SIG-M5 (cell line): ENCODE results near the gene TFF2.

Experiments
- DNase-seq: peaks from one replicate; lab custom pipeline; 2025; lab: John Stamatoyannopoulos, UW

Gene TFF2

DNA sequence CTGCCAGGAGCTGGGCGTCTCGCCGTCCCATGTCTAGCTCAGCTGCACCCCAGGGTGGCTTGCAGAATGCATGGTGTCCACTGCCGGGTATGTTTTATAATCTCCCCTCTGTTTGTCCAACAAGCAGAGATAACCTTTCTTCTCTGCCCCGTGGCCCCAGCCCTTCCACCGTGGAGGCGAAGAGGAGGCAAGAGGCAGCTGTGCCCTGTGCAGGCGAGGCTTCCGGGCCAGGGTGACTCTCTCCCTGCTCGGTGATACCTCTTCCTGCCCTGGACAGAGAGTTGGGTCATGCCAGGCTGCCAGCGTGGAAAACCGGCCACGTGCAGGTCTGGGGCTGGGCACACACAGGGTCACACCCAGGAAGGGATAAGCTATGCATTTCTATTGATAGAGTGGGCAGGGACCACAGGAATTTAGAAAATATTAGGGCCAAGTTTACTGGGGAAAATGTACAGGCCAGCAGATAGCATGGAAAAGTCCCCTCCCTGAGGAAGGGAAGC, at the start of gene TFF2:
Gene TFF2, minus strand, starts transcription at position 68 of the 500 bp plus-strand sequence. Its CDS starts 37 bp downstream, at position 31.
- no peak for DNase-seq

DNA sequence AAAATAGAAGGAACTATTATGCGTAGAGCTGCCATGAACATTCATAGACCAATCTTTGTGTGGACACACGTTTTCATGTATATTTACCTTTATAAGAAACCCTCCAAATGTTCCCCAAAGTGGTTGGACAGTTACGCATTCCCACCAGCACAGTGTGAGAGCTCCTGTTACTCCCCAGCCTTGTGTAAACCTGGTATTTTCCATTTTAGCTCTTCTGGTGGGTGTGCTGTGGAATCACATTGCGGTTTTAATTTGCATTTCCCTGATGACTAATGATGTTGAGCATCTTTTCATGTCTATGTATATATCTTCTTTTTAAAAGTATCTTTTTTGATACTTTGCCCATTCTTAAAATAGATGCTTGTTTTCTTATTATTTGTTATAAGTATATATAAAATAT, 49.7 kb upstream of the TFF2 start:
- DNase-seq, result no peak

DNA sequence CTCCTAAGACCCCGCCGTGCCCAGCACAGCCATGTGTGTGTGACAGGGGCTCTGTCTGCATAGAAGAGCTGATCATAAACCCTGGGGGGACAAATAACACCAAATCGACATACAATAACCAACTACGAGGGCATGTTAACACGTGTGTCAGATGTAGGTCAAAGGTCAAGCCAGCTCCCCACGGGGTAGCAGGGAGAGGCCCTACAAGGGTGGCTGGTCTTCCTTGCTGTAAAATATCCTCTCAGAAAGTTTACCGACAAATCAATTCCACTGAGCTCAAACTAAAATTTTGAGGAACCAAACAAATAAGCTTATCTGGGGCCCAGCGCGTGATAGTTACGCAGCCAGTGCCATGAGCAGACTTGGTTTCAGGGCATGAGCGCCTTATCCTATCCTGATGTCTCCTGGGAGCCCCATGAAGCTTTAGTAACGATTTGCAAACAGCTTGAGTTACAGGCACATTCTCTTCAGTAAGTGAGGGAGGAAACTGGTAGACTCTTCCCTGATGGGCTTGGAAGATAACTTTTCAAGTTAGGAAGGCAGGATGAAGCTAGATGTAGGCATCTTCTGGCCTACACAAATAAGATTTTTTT, 47.7 kb upstream of the TFF2 start:
- DNase-seq, result no peak

- DNase-seq, result no peak
Observed at GRCh38 chr21:42397746-42398394, 47.1 kb upstream of the TFF2 start.

GRCh38 chr21:42396799-42397745, 46.3 kb upstream of the TFF2 start:
- DNase-seq, result no peak

DNA sequence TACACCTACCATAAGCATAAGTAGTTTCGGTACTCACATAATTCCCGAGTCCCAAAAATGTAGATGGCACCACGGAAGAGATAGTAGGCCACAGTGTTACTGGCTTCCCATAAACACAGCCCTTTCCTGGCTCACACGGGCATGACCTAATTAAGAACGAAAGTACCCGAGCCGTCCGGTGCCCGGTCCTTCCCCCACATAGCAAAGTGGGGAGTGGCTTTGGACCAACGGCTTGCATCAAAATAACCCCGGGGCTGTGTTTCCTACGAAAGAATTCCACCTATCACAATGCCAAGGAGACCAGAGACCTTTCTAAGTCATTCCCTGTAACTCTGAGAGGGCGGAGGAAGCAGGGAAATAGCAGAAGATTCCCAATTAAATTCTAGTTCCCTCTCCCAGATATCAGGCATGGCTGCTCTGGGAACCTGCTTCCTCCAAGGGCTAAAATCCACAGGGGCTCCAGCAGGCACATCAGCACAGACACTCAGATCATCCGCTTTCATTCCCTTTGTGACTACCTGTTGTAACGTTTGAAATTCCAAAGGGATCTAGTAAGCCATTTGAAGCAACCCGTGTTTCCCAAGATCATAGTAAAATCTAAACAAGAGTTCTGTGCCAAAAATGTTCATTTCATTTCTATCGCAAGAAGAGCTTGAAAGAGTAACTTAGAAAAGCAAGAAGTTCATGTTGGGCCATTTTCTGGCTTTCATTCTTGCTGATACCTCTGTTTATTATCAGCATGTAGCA, 45.3 kb upstream of the TFF2 start, which contains the start of gene TMPRSS3:
Gene TMPRSS3, minus strand, starts transcription at position 148 of the 747 bp plus-strand sequence. CDS start 635 bp downstream, outside the sequence.
- no peak for DNase-seq

- no peak for DNase-seq
Observed at GRCh38 chr21:42395302-42395701, 44.5 kb upstream of the TFF2 start.

DNA sequence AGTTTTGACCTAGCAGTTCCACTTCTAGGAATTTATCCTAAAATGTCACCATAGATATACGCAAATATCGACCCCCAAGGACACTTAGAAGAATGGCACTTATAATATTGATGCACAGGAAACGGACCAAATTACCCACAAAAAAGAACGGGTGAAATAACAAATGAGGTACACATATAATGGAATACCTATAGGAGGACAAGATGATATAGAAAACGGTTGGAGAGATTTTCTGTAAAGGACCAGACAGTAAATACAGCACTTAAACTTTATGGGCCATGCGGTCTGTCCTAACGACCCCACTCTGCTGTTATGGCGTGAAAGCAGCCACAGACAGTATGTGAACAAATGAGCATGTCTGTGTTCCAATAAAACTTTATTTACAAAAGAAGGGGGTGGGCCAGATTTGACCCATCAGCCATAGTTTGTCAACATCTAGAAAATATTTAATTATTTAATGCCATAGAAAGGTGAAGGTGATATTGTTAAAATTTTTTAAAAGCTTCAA, 42.7 kb upstream of the TFF2 start:
- DNase-seq, result no peak

- no peak for DNase-seq
Observed at GRCh38 chr21:42392731-42393442, 42.1 kb upstream of the TFF2 start.

- no peak for DNase-seq
Observed at GRCh38 chr21:42391297-42391696, 40.5 kb upstream of the TFF2 start.

GRCh38 chr21:42390696-42391095, 39.9 kb upstream of the TFF2 start:
- DNase-seq, result no peak

- no peak for DNase-seq
Observed at GRCh38 chr21:42390193-42390592, 39.4 kb upstream of the TFF2 start.

- DNase-seq, result no peak
Observed at GRCh38 chr21:42389449-42389835, 38.6 kb upstream of the TFF2 start.

DNA sequence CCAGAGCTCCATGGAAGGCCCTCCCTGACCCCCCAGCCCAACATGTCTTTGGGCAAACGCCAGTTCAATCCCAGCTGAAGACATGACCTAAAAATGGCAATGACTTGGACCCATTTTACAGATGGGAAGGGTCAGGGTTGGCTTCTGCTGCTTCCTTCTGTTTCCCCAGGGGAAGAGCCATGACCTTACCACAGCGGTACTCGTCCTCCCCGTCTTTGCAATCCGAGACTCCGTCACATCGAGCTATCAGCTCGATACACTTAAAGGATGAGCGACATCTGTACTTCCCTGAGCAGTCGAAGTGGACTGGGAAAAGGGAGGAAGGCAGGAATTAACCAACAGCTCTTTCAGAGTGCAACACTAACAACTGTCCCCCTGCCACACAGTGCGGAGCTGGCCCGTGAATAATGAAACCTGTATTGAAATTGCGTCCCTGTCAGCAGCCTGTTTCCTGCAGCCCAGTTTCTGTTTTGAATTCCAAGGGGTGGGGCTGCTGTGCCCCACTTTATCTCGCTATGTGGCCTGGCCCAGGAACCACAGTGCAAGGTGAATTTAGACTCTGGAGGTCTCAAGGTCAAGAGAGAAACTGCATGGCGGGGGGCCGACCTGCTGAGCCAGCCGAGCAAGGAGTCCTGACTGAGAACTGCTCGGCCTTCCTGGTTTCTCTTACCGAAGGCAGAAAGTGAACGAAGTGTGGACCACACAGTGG, 38.1 kb upstream of the TFF2 start:
- no peak for DNase-seq

GRCh38 chr21:42387843-42388340, 37.1 kb upstream of the TFF2 start:
- no peak for DNase-seq

GRCh38 chr21:42387164-42387563, 36.4 kb upstream of the TFF2 start:
- DNase-seq, result no peak

DNA sequence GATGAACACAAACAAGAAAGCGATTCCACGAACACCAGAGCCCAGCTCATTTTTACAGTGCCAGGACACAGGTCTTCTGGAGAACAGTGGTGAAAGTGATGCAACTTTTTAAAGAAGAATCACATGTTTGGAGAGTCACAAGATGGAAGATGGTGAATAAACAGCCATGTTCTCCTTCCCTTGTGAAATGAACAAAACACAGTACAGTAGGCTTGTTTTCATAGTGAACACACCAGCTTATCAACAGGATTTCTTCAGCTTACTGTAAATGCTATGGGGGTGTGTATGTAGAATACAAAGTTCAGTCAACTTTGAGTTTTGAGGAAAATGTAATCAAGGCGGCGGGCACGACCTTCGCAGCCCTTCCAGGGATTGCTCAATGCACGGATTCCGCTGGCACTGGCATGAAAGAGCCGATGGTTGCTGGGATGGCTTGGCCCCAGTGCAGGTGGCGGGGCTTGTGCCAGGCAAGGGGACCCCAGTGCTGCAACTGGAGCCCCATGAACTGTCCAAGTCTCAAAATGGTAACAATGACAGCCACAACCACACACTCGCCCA, 35.3 kb upstream of the TFF2 start:
- DNase-seq, result no peak

DNA sequence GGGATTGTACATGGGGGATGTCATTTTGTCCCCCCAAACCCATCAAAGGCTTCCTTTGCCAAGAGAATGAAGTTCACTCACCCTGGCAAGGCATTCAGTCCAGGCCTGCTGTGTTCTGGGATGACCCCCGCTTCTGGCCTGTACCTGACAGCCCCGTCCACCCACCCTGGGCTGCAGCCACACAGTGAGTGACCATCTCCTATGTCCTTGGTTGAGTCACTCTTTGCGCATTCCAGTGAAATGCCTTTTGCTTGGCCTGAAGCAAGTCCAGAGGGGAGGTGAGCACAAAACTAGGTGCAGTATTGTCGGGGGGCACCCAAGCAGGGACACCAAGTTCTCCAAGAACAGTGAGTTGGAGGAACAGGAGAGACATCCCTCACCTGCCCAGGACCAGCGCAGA, 34.8 kb upstream of the TFF2 start:
- DNase-seq, result no peak

DNA sequence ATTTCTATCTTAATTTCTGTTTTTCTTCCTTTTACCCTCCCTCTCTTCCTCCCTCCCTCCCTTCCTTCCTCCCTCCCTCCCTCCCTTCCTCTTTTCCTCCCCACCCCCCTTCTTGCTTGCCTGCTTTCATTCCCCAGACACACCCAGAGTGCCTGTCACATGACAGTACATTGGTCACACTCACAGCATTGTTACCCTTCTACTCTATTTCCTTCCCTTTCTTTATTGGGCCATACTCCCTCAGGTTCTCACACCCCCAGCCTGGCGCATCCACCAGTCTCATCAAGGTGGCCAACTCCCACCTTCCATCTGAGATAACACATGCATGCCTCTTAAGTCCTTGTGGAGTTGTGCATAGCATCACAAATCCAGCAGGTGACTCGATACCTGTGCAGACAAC, 34.2 kb upstream of the TFF2 start:
- no peak for DNase-seq
